Measurements from ENCODE around the gene ERC1. TPM values are rescaled to one million over a fixed set of nuclear protein-coding genes. Genes with fewer than 3 reads are reported as not detected.

The ERC1 gene
- total RNA-seq, 1 donor from 2014 or later = 56.5 TPM

- no peak for DNase-seq (ENCODE audit: extremely low spot score in 2 of 2)
- H3K4me3 ChIP-seq = no peak overlapping the region
- intact Hi-C loops (cut with DNase I) = no loop called here
- H3K27me3 ChIP-seq = no peaks in the 10 kb centered on the region
- no peak overlapping the region for H3K27ac ChIP-seq
- H3K4me1 ChIP-seq = peaks cover 12% of the 10 kb centered on the region
- H3K9me3 ChIP-seq = no peaks in the 10 kb centered on the region
- H3K36me3 ChIP-seq = peaks cover 0 to 5% of the 10 kb centered on the region in 2 donors
- TF ChIP-seq POLR2AphosphoS5 (IDR thresholded peaks at IDR 0.05; ENCODE audit: insufficient read depth in 1 of 2, low read depth in 1 of 2) (no peak), POLR2A (IDR thresholded peaks at IDR 0.05) (no peak), CTCF (IDR thresholded peaks at IDR 0.05) (no peak)
These were observed 183.0 kb downstream of the ERC1 start for GRCh38 chr12:1173781-1174617.

GRCh38 chr12:1174659-1175058 is 183.6 kb downstream of the ERC1 start:
- Histone ChIP-seq H3K4me3 (no peak overlapping the region), H3K27ac (no peak overlapping the region), H3K36me3 (peaks cover 0 to 5% of the 10 kb centered on the region in 2 donors), H3K27me3 (no peaks in the 10 kb centered on the region), H3K4me1 (peaks cover 12% of the 10 kb centered on the region), H3K9me3 (no peaks in the 10 kb centered on the region)
- TF ChIP-seq POLR2AphosphoS5 (IDR thresholded peaks at IDR 0.05; ENCODE audit: insufficient read depth in 1 of 2, low read depth in 1 of 2) (no peak), CTCF (IDR thresholded peaks at IDR 0.05) (no peak), POLR2A (IDR thresholded peaks at IDR 0.05) (no peak)
- no peak for DNase-seq (ENCODE audit: extremely low spot score in 2 of 2)
- intact Hi-C loops (cut with DNase I) = no loop called here

GRCh38 chr12:1176191-1176590 is 185.2 kb downstream of the ERC1 start:
- Histone ChIP-seq H3K36me3 (peaks cover 0 to 15% of the 10 kb centered on the region in 2 donors), H3K4me3 (no peak overlapping the region), H3K4me1 (peaks cover 12% of the 10 kb centered on the region), H3K27ac (no peak overlapping the region), H3K9me3 (no peaks in the 10 kb centered on the region), H3K27me3 (no peaks in the 10 kb centered on the region)
- intact Hi-C loops (cut with DNase I) = no loop called here
- DNase-seq (ENCODE audit: extremely low spot score in 2 of 2) = no peak
- TF ChIP-seq POLR2A (IDR thresholded peaks at IDR 0.05) (no peak), CTCF (IDR thresholded peaks at IDR 0.05) (no peak), POLR2AphosphoS5 (IDR thresholded peaks at IDR 0.05; ENCODE audit: insufficient read depth in 1 of 2, low read depth in 1 of 2) (no peak)

GRCh38 chr12:1179128-1179527 is 188.1 kb downstream of the ERC1 start:
- H3K4me1 ChIP-seq = no peaks in the 10 kb centered on the region
- H3K36me3 ChIP-seq = peaks cover 0 to 29% of the 10 kb centered on the region in 2 donors
- H3K4me3 ChIP-seq = no peak overlapping the region
- intact Hi-C loops (cut with DNase I) = no loop called here
- DNase-seq (ENCODE audit: extremely low spot score in 2 of 2) = no peak
- H3K27me3 ChIP-seq = no peaks in the 10 kb centered on the region
- H3K9me3 ChIP-seq = no peaks in the 10 kb centered on the region
- TF ChIP-seq POLR2AphosphoS5 (IDR thresholded peaks at IDR 0.05; ENCODE audit: insufficient read depth in 1 of 2, low read depth in 1 of 2) = no peak
- no peak for TF ChIP-seq CTCF (IDR thresholded peaks at IDR 0.05)
- no peak for TF ChIP-seq POLR2A (IDR thresholded peaks at IDR 0.05)
- H3K27ac ChIP-seq = no peak overlapping the region

- H3K27me3 ChIP-seq = no peaks in the 10 kb centered on the region
- no peaks in the 10 kb centered on the region for H3K9me3 ChIP-seq
- no peak overlapping the region for H3K27ac ChIP-seq
- H3K4me1 ChIP-seq = no peaks in the 10 kb centered on the region
- intact Hi-C loops (cut with DNase I) = no loop called here
- peaks cover 0 to 30% of the 10 kb centered on the region in 2 donors for H3K36me3 ChIP-seq
- TF ChIP-seq POLR2A (IDR thresholded peaks at IDR 0.05) (no peak), POLR2AphosphoS5 (IDR thresholded peaks at IDR 0.05; ENCODE audit: insufficient read depth in 1 of 2, low read depth in 1 of 2) (no peak), CTCF (IDR thresholded peaks at IDR 0.05) (no peak)
- H3K4me3 ChIP-seq = no peak overlapping the region
- DNase-seq (ENCODE audit: extremely low spot score in 2 of 2) = no peak
These were observed 191.0 kb downstream of the ERC1 start for GRCh38 chr12:1182069-1182468.

Data from vagina (tissue), 2 donors.